B cell (primary cell): Measurements from ENCODE around the gene CRB1.

Experiments
- EZH2 ChIP-seq: IDR thresholded peaks from 2 replicates; pipeline ENCODE4 v1.6.1; 2012; ENCODE audit warnings: borderline replicate concordance, low read depth, mild to moderate bottlenecking, moderate library complexity, low read length; ENCODE audit not compliant: insufficient read depth, poor library complexity, severe bottlenecking
- TF ChIP-seq, protein P1 (sequence below): fragments of 200-600 bp; IDR thresholded peaks from one replicate; pipeline ENCODE4 v1.8.0; 2022; ENCODE audit warnings: antibody characterized with exemption, mild to moderate bottlenecking

DNA sequence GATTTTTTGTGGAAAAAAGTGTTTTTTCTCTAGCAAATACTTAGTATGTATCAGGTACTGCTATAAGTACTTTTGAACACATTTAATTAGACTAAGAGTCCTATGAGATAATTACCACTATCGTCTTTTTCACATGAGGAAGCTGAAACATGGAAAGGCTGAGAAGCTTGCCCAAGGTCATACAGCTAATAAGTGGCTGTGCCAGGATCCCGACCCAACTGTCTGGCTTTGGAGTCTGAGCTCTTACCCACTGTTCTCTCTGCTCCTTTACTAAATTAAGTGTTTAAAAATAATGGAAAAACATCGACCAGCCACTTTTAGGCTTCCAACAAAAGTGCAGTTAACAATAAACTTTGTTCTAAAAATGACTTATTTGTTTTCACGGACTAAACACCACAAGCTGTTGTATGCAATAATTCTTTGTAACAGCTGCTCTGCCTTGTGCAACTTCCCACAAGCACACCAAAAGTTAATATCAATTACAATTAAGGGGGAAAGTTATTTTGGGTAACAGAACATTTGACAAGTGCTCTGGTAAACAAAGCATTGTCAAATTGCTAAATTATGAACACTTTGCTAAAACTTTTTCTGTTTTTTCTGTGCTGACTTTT lies 75.7 kb downstream of the CRB1 start:
- TF ChIP-seq, protein P1, sequence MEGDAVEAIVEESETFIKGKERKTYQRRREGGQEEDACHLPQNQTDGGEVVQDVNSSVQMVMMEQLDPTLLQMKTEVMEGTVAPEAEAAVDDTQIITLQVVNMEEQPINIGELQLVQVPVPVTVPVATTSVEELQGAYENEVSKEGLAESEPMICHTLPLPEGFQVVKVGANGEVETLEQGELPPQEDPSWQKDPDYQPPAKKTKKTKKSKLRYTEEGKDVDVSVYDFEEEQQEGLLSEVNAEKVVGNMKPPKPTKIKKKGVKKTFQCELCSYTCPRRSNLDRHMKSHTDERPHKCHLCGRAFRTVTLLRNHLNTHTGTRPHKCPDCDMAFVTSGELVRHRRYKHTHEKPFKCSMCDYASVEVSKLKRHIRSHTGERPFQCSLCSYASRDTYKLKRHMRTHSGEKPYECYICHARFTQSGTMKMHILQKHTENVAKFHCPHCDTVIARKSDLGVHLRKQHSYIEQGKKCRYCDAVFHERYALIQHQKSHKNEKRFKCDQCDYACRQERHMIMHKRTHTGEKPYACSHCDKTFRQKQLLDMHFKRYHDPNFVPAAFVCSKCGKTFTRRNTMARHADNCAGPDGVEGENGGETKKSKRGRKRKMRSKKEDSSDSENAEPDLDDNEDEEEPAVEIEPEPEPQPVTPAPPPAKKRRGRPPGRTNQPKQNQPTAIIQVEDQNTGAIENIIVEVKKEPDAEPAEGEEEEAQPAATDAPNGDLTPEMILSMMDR = no peak
- TF ChIP-seq EZH2 = no peak
